Fibroblast of lung (primary cell): ENCODE data around the gene MLXIP.

Experiments
- EZH2 ChIP-seq: IDR thresholded peaks from 2 replicates; pipeline ENCODE4 v1.5.1; 2012; ENCODE audit warnings: low read length, control low read depth, mild to moderate bottlenecking; ENCODE audit errors: missing control alignments
- TF ChIP-seq, protein P1 (sequence below), 2 donors: IDR thresholded peaks in 1 of 2; conservative IDR thresholded peaks in 1 of 2; 1 replicate in 1 of 2; 2 replicates in 1 of 2; pipeline ENCODE4 v1.5.1; 2011 to 2012; ENCODE audit warnings: low read length in 2 of 2, control low read depth in 1 of 2, inconsistent platforms in 1 of 2, low read depth in 1 of 2, mild to moderate bottlenecking in 1 of 2

GRCh38 chr12:122171399-122171798 is 92.8 kb downstream of the MLXIP start:
- TF ChIP-seq, protein P1, sequence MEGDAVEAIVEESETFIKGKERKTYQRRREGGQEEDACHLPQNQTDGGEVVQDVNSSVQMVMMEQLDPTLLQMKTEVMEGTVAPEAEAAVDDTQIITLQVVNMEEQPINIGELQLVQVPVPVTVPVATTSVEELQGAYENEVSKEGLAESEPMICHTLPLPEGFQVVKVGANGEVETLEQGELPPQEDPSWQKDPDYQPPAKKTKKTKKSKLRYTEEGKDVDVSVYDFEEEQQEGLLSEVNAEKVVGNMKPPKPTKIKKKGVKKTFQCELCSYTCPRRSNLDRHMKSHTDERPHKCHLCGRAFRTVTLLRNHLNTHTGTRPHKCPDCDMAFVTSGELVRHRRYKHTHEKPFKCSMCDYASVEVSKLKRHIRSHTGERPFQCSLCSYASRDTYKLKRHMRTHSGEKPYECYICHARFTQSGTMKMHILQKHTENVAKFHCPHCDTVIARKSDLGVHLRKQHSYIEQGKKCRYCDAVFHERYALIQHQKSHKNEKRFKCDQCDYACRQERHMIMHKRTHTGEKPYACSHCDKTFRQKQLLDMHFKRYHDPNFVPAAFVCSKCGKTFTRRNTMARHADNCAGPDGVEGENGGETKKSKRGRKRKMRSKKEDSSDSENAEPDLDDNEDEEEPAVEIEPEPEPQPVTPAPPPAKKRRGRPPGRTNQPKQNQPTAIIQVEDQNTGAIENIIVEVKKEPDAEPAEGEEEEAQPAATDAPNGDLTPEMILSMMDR (conservative IDR thresholded peaks at IDR 0.05 in 1 of 2, IDR thresholded peaks at IDR 0.05 in 1 of 2; ENCODE audit: low read depth in 1 of 2, low read length in 2 of 2), result no peak
- TF ChIP-seq EZH2, result no peak
